ENCODE results near the gene TANGO6. TPM values are rescaled to one million over a fixed set of nuclear protein-coding genes. Genes with fewer than 3 reads are reported as not detected.
A peak's percentile ranks its signal among the peaks of the same experiment; 100 is the strongest.

Gene TANGO6
- total and polyA plus RNA-seq, 7 donors, result 5.3 to 16.2 (median 12.5) TPM

GRCh38 chr16:69012906-69013305, 169.6 kb downstream of the TANGO6 start:
- Histone ChIP-seq H3K9me3 (no peaks in the 10 kb centered on the region), H3K27me3 (ENCODE audit: insufficient read depth in 3 of 3, low read length in 2 of 3) (no peaks in the 10 kb centered on the region), H3K27ac (no peak overlapping the region), H3K36me3 (ENCODE audit: insufficient read depth in 1 of 2, low read depth in 1 of 2) (no peaks in the 10 kb centered on the region), H3K4me1 (no peaks in the 10 kb centered on the region), H3K4me3 (no peak overlapping the region)
- DNase-seq (no peak), ATAC-seq (no peak)
- TF ChIP-seq, protein P1, sequence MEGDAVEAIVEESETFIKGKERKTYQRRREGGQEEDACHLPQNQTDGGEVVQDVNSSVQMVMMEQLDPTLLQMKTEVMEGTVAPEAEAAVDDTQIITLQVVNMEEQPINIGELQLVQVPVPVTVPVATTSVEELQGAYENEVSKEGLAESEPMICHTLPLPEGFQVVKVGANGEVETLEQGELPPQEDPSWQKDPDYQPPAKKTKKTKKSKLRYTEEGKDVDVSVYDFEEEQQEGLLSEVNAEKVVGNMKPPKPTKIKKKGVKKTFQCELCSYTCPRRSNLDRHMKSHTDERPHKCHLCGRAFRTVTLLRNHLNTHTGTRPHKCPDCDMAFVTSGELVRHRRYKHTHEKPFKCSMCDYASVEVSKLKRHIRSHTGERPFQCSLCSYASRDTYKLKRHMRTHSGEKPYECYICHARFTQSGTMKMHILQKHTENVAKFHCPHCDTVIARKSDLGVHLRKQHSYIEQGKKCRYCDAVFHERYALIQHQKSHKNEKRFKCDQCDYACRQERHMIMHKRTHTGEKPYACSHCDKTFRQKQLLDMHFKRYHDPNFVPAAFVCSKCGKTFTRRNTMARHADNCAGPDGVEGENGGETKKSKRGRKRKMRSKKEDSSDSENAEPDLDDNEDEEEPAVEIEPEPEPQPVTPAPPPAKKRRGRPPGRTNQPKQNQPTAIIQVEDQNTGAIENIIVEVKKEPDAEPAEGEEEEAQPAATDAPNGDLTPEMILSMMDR (IDR thresholded peaks at IDR 0.05), result no peak
- intact Hi-C loops (cut with DNase I), result no loop called here

GRCh38 chr16:69013991-69014390, 170.7 kb downstream of the TANGO6 start:
- ATAC-seq (no peak), DNase-seq (no peak)
- Histone ChIP-seq H3K27me3 (ENCODE audit: insufficient read depth in 3 of 3, low read length in 2 of 3) (no peaks in the 10 kb centered on the region), H3K36me3 (ENCODE audit: insufficient read depth in 1 of 2, low read depth in 1 of 2) (no peaks in the 10 kb centered on the region), H3K4me3 (no peak overlapping the region), H3K9me3 (no peaks in the 10 kb centered on the region), H3K27ac (no peak overlapping the region), H3K4me1 (no peaks in the 10 kb centered on the region)
- intact Hi-C loops (cut with DNase I), result no loop called here
- TF ChIP-seq, protein P1 (IDR thresholded peaks at IDR 0.05), result no peak

DNA sequence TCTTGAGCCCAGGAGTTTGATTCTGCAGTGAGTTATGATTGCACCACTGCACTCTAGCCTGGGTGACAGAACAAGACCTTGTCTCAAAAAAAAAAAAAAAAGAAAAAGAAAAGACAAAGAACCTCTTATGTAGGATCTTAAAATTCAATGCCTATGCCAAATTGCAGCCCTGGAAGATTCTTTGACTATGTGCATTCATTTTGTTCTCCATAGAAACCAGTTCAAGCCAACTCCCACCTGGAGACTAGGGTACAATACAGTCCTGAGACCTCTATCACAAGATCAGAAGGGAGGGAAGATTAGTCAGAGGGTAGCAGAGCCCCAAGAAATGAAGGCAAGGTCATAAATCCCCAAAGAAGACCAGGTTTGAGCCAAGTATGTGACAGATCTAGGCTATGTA, 171.5 kb downstream of the TANGO6 start:
- ATAC-seq, result no peak
- H3K9me3 ChIP-seq, result no peaks in the 10 kb centered on the region

DNA sequence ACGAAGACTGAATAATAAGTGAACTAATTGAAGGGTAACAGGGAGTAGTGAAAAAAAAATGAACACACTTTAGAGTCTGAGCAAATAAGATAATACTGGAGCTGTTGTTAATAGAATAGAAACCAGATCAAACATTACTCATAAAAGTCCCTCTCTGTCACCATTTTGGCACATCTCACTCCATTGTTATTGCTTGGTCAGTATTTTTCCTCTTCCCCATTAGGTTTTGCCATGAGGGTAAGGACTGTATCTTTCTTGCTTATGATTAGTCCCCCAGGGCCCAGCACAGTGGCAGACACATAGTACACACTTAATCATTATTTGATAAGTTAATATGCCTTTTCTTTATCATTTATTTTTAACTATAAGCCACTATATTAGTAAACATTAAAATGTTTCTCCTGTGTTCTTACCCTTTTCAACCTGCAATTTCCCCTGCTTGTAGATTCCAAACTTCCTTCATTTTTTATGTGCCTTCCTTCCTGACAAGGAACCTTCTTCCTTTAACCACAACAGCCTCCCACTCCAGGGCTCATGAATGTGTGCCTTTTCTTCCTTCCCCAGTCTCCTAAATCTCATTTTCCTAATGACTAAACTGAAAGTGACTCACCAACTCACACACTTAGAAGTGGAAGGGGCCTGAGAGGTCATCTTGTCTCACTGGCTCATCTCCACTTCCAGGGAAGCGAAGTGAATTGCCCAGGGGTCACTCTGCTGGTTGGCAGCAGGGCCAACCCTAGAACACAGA, 173.9 kb downstream of the TANGO6 start:
- Histone ChIP-seq H3K36me3 (ENCODE audit: insufficient read depth in 1 of 2, low read depth in 1 of 2) (peaks cover 0 to 3% of the 10 kb centered on the region in 2 donors), H3K4me1 (no peaks in the 10 kb centered on the region), H3K4me3 (no peak overlapping the region), H3K27me3 (ENCODE audit: insufficient read depth in 3 of 3, low read length in 2 of 3) (no peaks in the 10 kb centered on the region), H3K9me3 (no peaks in the 10 kb centered on the region), H3K27ac (peak overlapping the region; percentile 55)
- DNase-seq (no peak), ATAC-seq (no peak)
- WGBS, 3 donors, result 73 to 87% (median 82%) methylated on average over 2 of the region's 2 CpGs
- intact Hi-C loops (cut with DNase I), result no loop called here
- TF ChIP-seq, protein P1 (IDR thresholded peaks at IDR 0.05), result no peak

More for the DNA sequence above, 171.5 kb downstream of the TANGO6 start:
- Histone ChIP-seq H3K27ac (no peak overlapping the region), H3K36me3 (ENCODE audit: insufficient read depth in 1 of 2, low read depth in 1 of 2) (no peaks in the 10 kb centered on the region), H3K27me3 (ENCODE audit: insufficient read depth in 3 of 3, low read length in 2 of 3) (no peaks in the 10 kb centered on the region), H3K4me1 (no peaks in the 10 kb centered on the region), H3K4me3 (no peak overlapping the region)
- intact Hi-C loops (cut with DNase I), result no loop called here
- DNase-seq, result no peak
- TF ChIP-seq, protein P1 (IDR thresholded peaks at IDR 0.05), result no peak

- Histone ChIP-seq H3K27me3 (ENCODE audit: insufficient read depth in 3 of 3, low read length in 2 of 3) (no peaks in the 10 kb centered on the region), H3K4me1 (no peaks in the 10 kb centered on the region), H3K27ac (no peak overlapping the region), H3K9me3 (no peaks in the 10 kb centered on the region), H3K4me3 (no peak overlapping the region), H3K36me3 (ENCODE audit: insufficient read depth in 1 of 2, low read depth in 1 of 2) (peaks cover 3 to 16% of the 10 kb centered on the region in 2 donors)
- ATAC-seq (no peak), DNase-seq (no peak)
- intact Hi-C loops (cut with DNase I), result no loop called here
- WGBS, 3 donors, result 79 to 96% (median 91%) methylated on average over 1 of the region's 1 CpG
- TF ChIP-seq, protein P1 (IDR thresholded peaks at IDR 0.05), result no peak
These were observed 176.5 kb downstream of the TANGO6 start for GRCh38 chr16:69019811-69020210.
